Heart right ventricle (tissue), 16 donors: Measurements from ENCODE around the gene UNC79. TPM values are rescaled to one million over a fixed set of nuclear protein-coding genes. Genes with fewer than 3 reads are reported as not detected.
A peak's percentile ranks its signal among the peaks of the same experiment; 100 is the strongest.

Source experiments
- ATAC-seq, 8 donors: fragments of 200-7000 bp; cut with Tn5 transposase; one replicate each; pipeline ENCODE4 v1.9.1; 2020; ENCODE audit warnings: mild to moderate bottlenecking in 8 of 8, moderate library complexity in 8 of 8, moderate number of reproducible peaks in 1 of 8
- DNase-seq, 2 donors: peaks; one replicate each; pipeline ENCODE4 v3.0.0-alpha.2; 2020
- H3K27ac ChIP-seq, 10 donors: fragments of 200-600 bp; sonication (generic) in 2 of 10; one replicate each; pipeline versions ENCODE4 v1.5.0 to v1.8.0; 2020 to 2022; ENCODE audit warnings: mild to moderate bottlenecking in 3 of 10
- H3K27me3 ChIP-seq, 7 donors: fragments of 200-600 bp; one replicate each; pipeline ENCODE4 v1.8.0; 2021 to 2022; ENCODE audit warnings: mild to moderate bottlenecking in 2 of 7
- H3K36me3 ChIP-seq, 9 donors: fragments of 200-600 bp; sonication (generic) in 1 of 9; one replicate each; pipeline versions ENCODE4 v1.5.0 to v1.8.0; 2020 to 2022; ENCODE audit warnings: mild to moderate bottlenecking in 2 of 9
- H3K4me1 ChIP-seq, 9 donors: fragments of 200-600 bp; sonication (generic) in 1 of 9; one replicate each; pipeline versions ENCODE4 v1.5.0 to v1.8.0; 2020 to 2022; ENCODE audit warnings: mild to moderate bottlenecking in 4 of 9
- H3K4me3 ChIP-seq, 10 donors: fragments of 200-600 bp; sonication (generic) in 2 of 10; one replicate each; pipeline versions ENCODE4 v1.5.0 to v1.8.0; 2020 to 2022; ENCODE audit warnings: mild to moderate bottlenecking in 7 of 10, moderate library complexity in 2 of 10
- H3K9me3 ChIP-seq, 11 donors: fragments of 200-600 bp in 10 of 11; sonication (generic) in 2 of 11; one replicate each; pipeline versions ENCODE4 v1.5.0 to v1.8.0; 2013 to 2022; ENCODE audit warnings: mild to moderate bottlenecking in 2 of 11, control low read depth in 1 of 11, moderate library complexity in 1 of 11
- CTCF ChIP-seq, 9 donors: fragments of 200-600 bp; sonication (generic) in 2 of 9; IDR thresholded peaks; one replicate each; pipeline versions ENCODE4 v1.5.0 to v1.8.0; 2021 to 2022; ENCODE audit warnings: antibody characterized with exemption in 9 of 9, mild to moderate bottlenecking in 5 of 9, moderate library complexity in 1 of 9
- whole genome bisulfite sequencing, 2 donors: extraction: QIAGEN DNeasy Blood & Tissue Kit; methylation state at CpG; one replicate each; pipeline ENCODE4 v1.1.7; 2013; ENCODE audit warnings: inconsistent platforms in 1 of 2; 5-methylcytosine and 5-hydroxymethylcytosine counted together
- intact Hi-C, 10 donors: fragments of 100-400 bp; cut with DNase I; formaldehyde crosslinking; loops; one replicate each; pipeline versions ENCODE4 v1.11.1 to v1.14.2; 2022
- polyA plus RNA-seq, 2 donors: library from polyadenylated mRNA; stranded (reverse); fragments of 200-250 nt; gene quantifications; one replicate each; pipeline ENCODE4 v1.2.3, GENCODE V29; 2013
- total RNA-seq, 10 donors: library from RNA; stranded (reverse); fragmentation: NEBNext Ultra II Directional in 3 of 10; extraction: Animal tissue kit (Norgen Biotek cat#: 25700) in 3 of 10; gene quantifications; one replicate each; pipeline versions ENCODE4 v1.2.1 to v1.2.4, GENCODE V29; 2021 to 2023
- donor health status: Arrhythmogenic right ventricular cardiomyopathy.
- donor health status: ischemic (EF 13 %, LVEDD 7.1; RV severe dilation, severe dysfunction).
- donor health status: healthy with polysubstance abuse.
- donor health status: DM: no; HTN: yes; CAD: no.
- donor health status: DM: no; HTN: no; CAD: no.
- donor health status: ischemic (EF 25% LVEDD 6.9; RV normal size, moderate dysfunction).
- donor health status: ischemic (EF 25% LVEDD 5.7; RV mildly dilated, moderate dysfunction).
- donor health status: healthy.
- donor health status: DM: yes; HTN: yes; CAD: no.
- donor health status: Ischemic cardiomyopathy.
- donor health status: ischemic (EF 35%, LVEDD 5.7; RV mildly dilated, moderate dysfunction).
- donor health status: nonischemic (EF 11% LVEDD 7.7; RV severe dilation, severe dysfunction).
- donor health status: DM: yes; HTN: yes; CAD: no.
- donor health status: PGD.
- donor health status: ischemic (EF 29% LVEDD 5.4; RV normal size, mild dysfunction).
- donor health status: nonischemic (EF 23%, LVEDD 6.1; RV moderate dilation, normal function).

The UNC79 gene
- total and polyA plus RNA-seq, 12 donors: 0.01 to 0.89 (median 0.40) TPM

- no peaks in the 10 kb centered on the region for H3K4me1 ChIP-seq
- H3K27me3 ChIP-seq: peaks cover 0 to 11% (median 0%) of the 10 kb centered on the region in 7 donors
- intact Hi-C loops: loop anchor here in 8 of 10 donors (2.0 to 10.0 kb wide), 7 partner anchors 130 to 350 kb away; partner anchors contain the start of gene PRIMA1 (in 5 of the 8)
- DNase-seq: no peak
- no peak for ATAC-seq
- H3K27ac ChIP-seq: no peak overlapping the region
- H3K4me3 ChIP-seq: no peak overlapping the region
- 84 to 85% methylated on average over 5 of the region's 5 CpGs for WGBS, 2 donors
- no peak for TF ChIP-seq CTCF (IDR thresholded peaks at IDR 0.05)
- peaks cover 0 to 5% (median 0%) of the 10 kb centered on the region in 11 donors for H3K9me3 ChIP-seq
- H3K36me3 ChIP-seq: no peaks in the 10 kb centered on the region
These were observed 223.9 kb downstream of the UNC79 start for GRCh38 chr14:93654599-93654998.

GRCh38 chr14:93655078-93655750 lies 224.5 kb downstream of the UNC79 start:
- intact Hi-C loops: loop anchor here (1.0 to 10.0 kb wide), 12 partner anchors 130 to 350 kb away; partner anchors contain the start of gene PRIMA1 (in 7 of the 10)
- ATAC-seq: peak in 1 of 8 donors; percentile 57

GRCh38 chr14:93657875-93658274 lies 227.1 kb downstream of the UNC79 start:
- peaks cover 0 to 11% (median 0%) of the 10 kb centered on the region in 7 donors for H3K27me3 ChIP-seq
- no peak overlapping the region for H3K27ac ChIP-seq
- 59 to 61% methylated on average over 6 of the region's 6 CpGs for WGBS, 2 donors
- H3K4me3 ChIP-seq: no peak overlapping the region
- DNase-seq (no peak), ATAC-seq (no peak)
- TF ChIP-seq CTCF (IDR thresholded peaks at IDR 0.05): no peak
- no peaks in the 10 kb centered on the region for H3K9me3 ChIP-seq
- intact Hi-C loops: loop anchor here in 7 of 10 donors (2.0 to 10.0 kb wide), 8 partner anchors 127 to 347 kb away; partner anchors contain the start of gene PRIMA1 (in 3 of the 7)
- no peaks in the 10 kb centered on the region for H3K36me3 ChIP-seq
- no peaks in the 10 kb centered on the region for H3K4me1 ChIP-seq

More at GRCh38 chr14:93655078-93655750, 224.5 kb downstream of the UNC79 start:
- Histone ChIP-seq H3K4me3 (no peak overlapping the region), H3K27me3 (peaks cover 0 to 11% (median 0%) of the 10 kb centered on the region in 7 donors), H3K9me3 (peaks cover 0 to 5% (median 0%) of the 10 kb centered on the region in 11 donors), H3K27ac (no peak overlapping the region), H3K4me1 (no peaks in the 10 kb centered on the region), H3K36me3 (no peaks in the 10 kb centered on the region)
- 39 to 43% methylated on average over 10 of the region's 10 CpGs for WGBS, 2 donors
- peak; percentile 17 to 70 (median 57) for TF ChIP-seq CTCF (IDR thresholded peaks at IDR 0.05)
- DNase-seq: peak in 1 of 2 donors; percentile 22

DNA sequence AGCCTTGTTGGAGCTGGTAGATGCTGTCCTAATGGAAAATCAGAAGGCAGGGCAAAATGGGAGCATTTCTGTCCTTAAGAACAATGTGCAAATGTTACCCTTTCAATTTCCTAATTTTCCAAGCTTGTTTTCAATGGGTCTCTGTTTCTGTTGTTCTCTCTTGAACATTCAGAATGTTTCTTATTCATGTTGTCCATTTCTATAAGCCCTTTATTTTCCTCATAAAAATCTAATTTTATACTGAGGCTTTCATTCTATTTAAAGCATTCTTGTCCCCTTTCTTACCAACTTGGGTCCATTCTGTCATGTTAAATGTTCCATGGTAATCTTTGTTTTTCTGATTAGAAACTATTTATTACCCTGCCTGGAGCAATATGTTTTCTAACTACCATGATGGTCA lies 232.6 kb downstream of the UNC79 start:
- ATAC-seq: no peak
- intact Hi-C loops: no loop called here

More for the DNA sequence above, 232.6 kb downstream of the UNC79 start:
- TF ChIP-seq CTCF (IDR thresholded peaks at IDR 0.05): no peak
- Histone ChIP-seq H3K4me3 (no peak overlapping the region), H3K9me3 (peaks cover 0 to 41% (median 17%) of the 10 kb centered on the region in 11 donors), H3K36me3 (no peaks in the 10 kb centered on the region), H3K27me3 (peaks cover 0 to 6% (median 0%) of the 10 kb centered on the region in 7 donors), H3K27ac (no peak overlapping the region), H3K4me1 (no peaks in the 10 kb centered on the region)
- no peak for DNase-seq
